C4-2B (cell line): Measurements from ENCODE around the gene NRP1.

ENCODE experiments used
- CTCF ChIP-seq: fragments of 450-650 bp; conservative IDR thresholded peaks from 2 replicates; pipeline ENCODE4 v1.5.1; 2017; ENCODE audit warnings: mild to moderate bottlenecking
- ZFX ChIP-seq: fragments of 450-650 bp; IDR thresholded peaks from 2 replicates; pipeline ENCODE4 v1.6.1; 2017

GRCh38 chr10:33237736-33238624 lies 96.5 kb downstream of the NRP1 start:
- TF ChIP-seq CTCF: no peak
- TF ChIP-seq ZFX: no peak
